ENCODE measurements around the gene UGT2A3. TPM values are rescaled to one million over a fixed set of nuclear protein-coding genes. Genes with fewer than 3 reads are reported as not detected.

The UGT2A3 gene
- total and polyA plus RNA-seq, 4 donors = 0.18 TPM; not detected in 3

- Histone ChIP-seq H3K27me3 (ENCODE audit: control insufficient read depth in 3 of 3, insufficient read depth in 3 of 3, low read length in 2 of 3) (no peaks in the 10 kb centered on the region), H3K9me3 (ENCODE audit: control insufficient read depth in 4 of 4, insufficient read depth in 3 of 4, low read length in 3 of 4) (no peaks in the 10 kb centered on the region), H3K4me3 (no peak overlapping the region), H3K9ac (ENCODE audit: insufficient read depth in 1 of 2, low read length in 2 of 2) (no peak overlapping the region), H3K4me1 (ENCODE audit: control insufficient read depth in 5 of 5, insufficient read depth in 5 of 5, low read length in 5 of 5) (no peaks in the 10 kb centered on the region), H3K27ac (ENCODE audit: low read depth in 1 of 2, low read length in 1 of 2) (no peak overlapping the region), H3K36me3 (ENCODE audit: control insufficient read depth in 4 of 4, insufficient read depth in 4 of 4, low read length in 4 of 4) (no peaks in the 10 kb centered on the region)
- WGBS, 2 donors = 93 to 94% methylated on average over 8 of the region's 8 CpGs
- TF ChIP-seq CTCF (IDR thresholded peaks at IDR 0.05; ENCODE audit: control extremely low read depth, extremely low read depth) = no peak
- DNase-seq (no peak), ATAC-seq (ENCODE audit: insufficient read depth, low FRiP score) (no peak)
Observed at GRCh38 chr4:68917016-68917415, 34.6 kb downstream of the UGT2A3 start.

GRCh38 chr4:68912807-68913206 lies 38.8 kb downstream of the UGT2A3 start:
- ATAC-seq (ENCODE audit: insufficient read depth, low FRiP score) (no peak), DNase-seq (no peak)
- TF ChIP-seq CTCF (IDR thresholded peaks at IDR 0.05; ENCODE audit: control extremely low read depth, extremely low read depth) = no peak
- Histone ChIP-seq H3K27me3 (ENCODE audit: control insufficient read depth in 3 of 3, insufficient read depth in 3 of 3, low read length in 2 of 3) (no peaks in the 10 kb centered on the region), H3K9me3 (ENCODE audit: control insufficient read depth in 4 of 4, insufficient read depth in 3 of 4, low read length in 3 of 4) (no peaks in the 10 kb centered on the region), H3K36me3 (ENCODE audit: control insufficient read depth in 4 of 4, insufficient read depth in 4 of 4, low read length in 4 of 4) (no peaks in the 10 kb centered on the region), H3K4me1 (ENCODE audit: control insufficient read depth in 5 of 5, insufficient read depth in 5 of 5, low read length in 5 of 5) (peaks cover 0 to 4% (median 0%) of the 10 kb centered on the region in 5 donors), H3K9ac (ENCODE audit: insufficient read depth in 1 of 2, low read length in 2 of 2) (no peak overlapping the region), H3K4me3 (no peak overlapping the region), H3K27ac (ENCODE audit: low read depth in 1 of 2, low read length in 1 of 2) (no peak overlapping the region)
- 68 to 78% methylated on average over 3 of the region's 3 CpGs for WGBS, 2 donors

GRCh38 chr4:68909385-68909784 lies 42.2 kb downstream of the UGT2A3 start:
- Histone ChIP-seq H3K27me3 (ENCODE audit: control insufficient read depth in 3 of 3, insufficient read depth in 3 of 3, low read length in 2 of 3) (no peaks in the 10 kb centered on the region), H3K4me1 (ENCODE audit: control insufficient read depth in 5 of 5, insufficient read depth in 5 of 5, low read length in 5 of 5) (peaks cover 0 to 34% (median 9%) of the 10 kb centered on the region in 5 donors), H3K9me3 (ENCODE audit: control insufficient read depth in 4 of 4, insufficient read depth in 3 of 4, low read length in 3 of 4) (no peaks in the 10 kb centered on the region), H3K9ac (ENCODE audit: insufficient read depth in 1 of 2, low read length in 2 of 2) (no peak overlapping the region), H3K36me3 (ENCODE audit: control insufficient read depth in 4 of 4, insufficient read depth in 4 of 4, low read length in 4 of 4) (no peaks in the 10 kb centered on the region), H3K27ac (ENCODE audit: low read depth in 1 of 2, low read length in 1 of 2) (no peak overlapping the region), H3K4me3 (no peak overlapping the region)
- ATAC-seq (ENCODE audit: insufficient read depth, low FRiP score) = no peak
- peak in 2 of 3 donors; percentile 18 to 25 for DNase-seq
- 60 to 67% methylated on average over 2 of the region's 2 CpGs for WGBS, 2 donors
- TF ChIP-seq CTCF (IDR thresholded peaks at IDR 0.05; ENCODE audit: control extremely low read depth, extremely low read depth) = no peak

Data from lung (tissue), 12 donors.